Panc1 (cell line): ENCODE results near the gene ITPRIP. TPM values are rescaled to one million over a fixed set of nuclear protein-coding genes. Genes with fewer than 3 reads are reported as not detected.

Experiments
- ATAC-seq: fragments of 200-7000 bp; cut with Tn5 transposase; 2 replicates; pipeline ENCODE4 v1.9.1; 2020; ENCODE audit warnings: mild to moderate bottlenecking, moderate library complexity
- BruUV-seq: library from RNA; stranded (reverse); fragments of 400-500 nt; replicated peaks from 2 replicates; lab custom pipeline; 2021; lab: Mats Ljungman, UMichigan
- CTCF ChIA-PET: fragments of 300-600 bp; sonication (Branson Sonifier 250); formaldehyde crosslinking; loops from one replicate; lab custom pipeline; 2022; ENCODE audit warnings: antibody characterized with exemption; lab: Charles Lee
- POLR2A ChIA-PET: fragments of 300-600 bp; sonication (Branson Sonifier 250); formaldehyde crosslinking; loops from one replicate; lab custom pipeline; 2022; ENCODE audit warnings: antibody characterized with exemption; lab: Charles Lee
- DNase-seq: peaks from one replicate; pipeline ENCODE4 v3.0.0-alpha.2; 2010; ENCODE audit warnings: low read depth, low spot score
- H3K27ac ChIP-seq: 2 replicates; pipeline ENCODE4 v1.5.1; 2011; ENCODE audit warnings: mild to moderate bottlenecking, low read length, inconsistent platforms
- H3K27me3 ChIP-seq: fragments of 200-500 bp; sonication (Bioruptor generic); 2 replicates; pipeline ENCODE4 v1.6.0; 2014; ENCODE audit warnings: low read length, inconsistent platforms; ENCODE audit not compliant: control insufficient read depth, insufficient read depth
- H3K36me3 ChIP-seq: fragments of 200-500 bp; sonication (Bioruptor generic); 2 replicates; pipeline ENCODE4 v1.5.1; 2014; ENCODE audit warnings: inconsistent platforms, mild to moderate bottlenecking, low read length, moderate library complexity; ENCODE audit not compliant: control insufficient read depth, insufficient read depth
- H3K4me1 ChIP-seq: 2 replicates; pipeline ENCODE4 v1.5.1; 2011; ENCODE audit warnings: inconsistent platforms, mild to moderate bottlenecking, low read length, moderate library complexity; ENCODE audit not compliant: control insufficient read depth, insufficient read depth
- H3K4me3 ChIP-seq, 2 experiments: 2 replicates each; pipeline ENCODE4 v1.5.1; 2011 to 2012; ENCODE audit warnings: low read depth in 2 of 2, low read length in 2 of 2, mild to moderate bottlenecking in 2 of 2, inconsistent platforms in 1 of 2, moderate library complexity in 1 of 2
- H3K9me3 ChIP-seq: fragments of 200-500 bp; sonication (Bioruptor generic); 2 replicates; pipeline ENCODE4 v1.5.1; 2014; ENCODE audit warnings: low read depth, mild to moderate bottlenecking, inconsistent platforms, low read length, moderate library complexity; ENCODE audit not compliant: control insufficient read depth, insufficient read depth
- POLR2AphosphoS5 ChIP-seq: IDR thresholded peaks from 2 replicates; pipeline ENCODE4 v1.6.1; 2012; ENCODE audit warnings: mild to moderate bottlenecking, low read depth, low read length, moderate library complexity
- SIN3A ChIP-seq: IDR thresholded peaks from 2 replicates; pipeline ENCODE4 v1.6.1; 2012; ENCODE audit warnings: low read depth, mild to moderate bottlenecking, low read length, moderate library complexity, borderline replicate concordance; ENCODE audit not compliant: insufficient read depth
- TCF7L2 ChIP-seq: IDR thresholded peaks from 2 replicates; pipeline ENCODE4 v1.6.1; 2011; ENCODE audit warnings: mild to moderate bottlenecking, low read depth, low read length, inconsistent platforms
- in situ Hi-C: cut with HindIII; loops from 2 replicates; pipeline ENCODE4 v1.10.0; 2016; ENCODE audit warnings: low sequenced_read_pairs, low pct_unique_long_range_greater_than_20kb
- intact Hi-C: fragments of 100-400 bp; cut with micrococcal nuclease; formaldehyde crosslinking; loops from one replicate; pipeline ENCODE4 v1.10.0; 2022; ENCODE audit not compliant: unreplicated experiment
- total RNA-seq: library from RNA; stranded (reverse); gene quantifications from one replicate; pipeline ENCODE4 v1.2.1, GENCODE V29; 2021; ENCODE audit not compliant: unreplicated experiment
- TF ChIP-seq, protein P1 (sequence below): fragments of 450-650 bp; IDR thresholded peaks from 2 replicates; pipeline ENCODE4 v1.5.1; 2017; ENCODE audit warnings: mild to moderate bottlenecking
- TF ChIP-seq, protein P2 (sequence below), 2 experiments: IDR thresholded peaks; 2 replicates each; pipeline ENCODE4 v1.6.1; 2011 to 2012; ENCODE audit warnings: low read depth in 2 of 2, control low read depth in 1 of 2, low read length in 1 of 2, mild to moderate bottlenecking in 1 of 2, moderate library complexity in 1 of 2; ENCODE audit not compliant: insufficient read depth in 1 of 2

The ITPRIP gene
- total RNA-seq, 1 experiment from 2014 or later: 55.0 TPM

DNA sequence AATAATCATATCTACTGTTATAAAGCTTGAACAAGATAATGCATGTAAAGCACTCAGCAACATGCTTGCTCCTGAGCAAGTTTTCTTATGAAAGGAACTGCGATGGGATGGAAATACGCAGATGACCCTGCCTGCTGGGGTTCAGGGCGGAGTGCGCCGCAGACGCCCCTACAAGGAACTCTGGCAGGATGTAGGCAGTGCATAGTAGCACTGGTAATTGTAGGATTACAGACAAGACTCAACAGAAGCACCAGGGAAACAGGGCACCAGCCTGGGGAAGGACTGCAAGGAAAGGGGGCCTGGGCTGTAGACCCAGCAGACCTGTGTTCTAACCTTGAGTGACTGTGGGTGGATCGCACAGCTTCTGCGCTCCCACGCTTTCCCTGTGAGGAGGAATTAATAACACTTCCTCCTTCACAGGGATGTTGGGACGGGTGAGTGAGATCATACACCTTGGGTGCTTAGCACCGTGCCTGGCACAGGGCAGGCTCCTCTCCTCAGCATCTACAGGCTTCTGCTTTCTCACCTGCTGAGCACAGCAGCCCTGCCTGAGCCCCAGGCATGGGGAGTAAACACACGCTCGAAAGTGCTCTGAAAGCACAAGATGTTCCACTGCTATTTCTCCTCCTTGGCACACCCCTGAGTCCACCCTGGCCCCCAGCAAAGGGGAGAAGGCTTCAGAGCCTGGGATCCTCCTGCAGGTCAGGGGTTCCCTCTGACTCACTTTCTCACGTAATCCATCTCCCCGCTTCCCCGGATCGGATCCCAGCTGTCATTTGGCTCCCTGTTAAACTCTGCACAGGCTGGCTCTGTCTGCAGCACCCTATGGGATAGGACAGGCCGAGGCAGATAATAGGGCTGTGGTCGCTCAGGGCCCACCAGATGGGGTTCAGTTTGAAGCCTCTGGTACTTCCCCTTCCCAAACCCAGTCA lies 19.2 kb downstream of the ITPRIP start:
- ChIA-PET CTCF (interaction anchor here (1.0 kb wide), 1 partner anchor 34 kb away, joined by 3 read pairs; no protein-coding TSS in a partner anchor), POLR2A (no interaction called here)
- Histone ChIP-seq H3K4me1 (peaks cover 66% of the 10 kb centered on the region), H3K36me3 (peaks cover 9% of the 10 kb centered on the region), H3K9me3 (no peaks in the 10 kb centered on the region), H3K27me3 (no peaks in the 10 kb centered on the region), H3K4me3 (no peak overlapping the region), H3K27ac (peak overlapping the region; percentile 74)
- no TSS peak for BruUV-seq
- ATAC-seq (peak; percentile 26), DNase-seq (no peak)
- TF ChIP-seq POLR2AphosphoS5: no peak
- TF ChIP-seq, protein P1, sequence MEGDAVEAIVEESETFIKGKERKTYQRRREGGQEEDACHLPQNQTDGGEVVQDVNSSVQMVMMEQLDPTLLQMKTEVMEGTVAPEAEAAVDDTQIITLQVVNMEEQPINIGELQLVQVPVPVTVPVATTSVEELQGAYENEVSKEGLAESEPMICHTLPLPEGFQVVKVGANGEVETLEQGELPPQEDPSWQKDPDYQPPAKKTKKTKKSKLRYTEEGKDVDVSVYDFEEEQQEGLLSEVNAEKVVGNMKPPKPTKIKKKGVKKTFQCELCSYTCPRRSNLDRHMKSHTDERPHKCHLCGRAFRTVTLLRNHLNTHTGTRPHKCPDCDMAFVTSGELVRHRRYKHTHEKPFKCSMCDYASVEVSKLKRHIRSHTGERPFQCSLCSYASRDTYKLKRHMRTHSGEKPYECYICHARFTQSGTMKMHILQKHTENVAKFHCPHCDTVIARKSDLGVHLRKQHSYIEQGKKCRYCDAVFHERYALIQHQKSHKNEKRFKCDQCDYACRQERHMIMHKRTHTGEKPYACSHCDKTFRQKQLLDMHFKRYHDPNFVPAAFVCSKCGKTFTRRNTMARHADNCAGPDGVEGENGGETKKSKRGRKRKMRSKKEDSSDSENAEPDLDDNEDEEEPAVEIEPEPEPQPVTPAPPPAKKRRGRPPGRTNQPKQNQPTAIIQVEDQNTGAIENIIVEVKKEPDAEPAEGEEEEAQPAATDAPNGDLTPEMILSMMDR: no peak
- no peak for TF ChIP-seq SIN3A
- TF ChIP-seq TCF7L2: no peak
- TF ChIP-seq, protein P2, sequence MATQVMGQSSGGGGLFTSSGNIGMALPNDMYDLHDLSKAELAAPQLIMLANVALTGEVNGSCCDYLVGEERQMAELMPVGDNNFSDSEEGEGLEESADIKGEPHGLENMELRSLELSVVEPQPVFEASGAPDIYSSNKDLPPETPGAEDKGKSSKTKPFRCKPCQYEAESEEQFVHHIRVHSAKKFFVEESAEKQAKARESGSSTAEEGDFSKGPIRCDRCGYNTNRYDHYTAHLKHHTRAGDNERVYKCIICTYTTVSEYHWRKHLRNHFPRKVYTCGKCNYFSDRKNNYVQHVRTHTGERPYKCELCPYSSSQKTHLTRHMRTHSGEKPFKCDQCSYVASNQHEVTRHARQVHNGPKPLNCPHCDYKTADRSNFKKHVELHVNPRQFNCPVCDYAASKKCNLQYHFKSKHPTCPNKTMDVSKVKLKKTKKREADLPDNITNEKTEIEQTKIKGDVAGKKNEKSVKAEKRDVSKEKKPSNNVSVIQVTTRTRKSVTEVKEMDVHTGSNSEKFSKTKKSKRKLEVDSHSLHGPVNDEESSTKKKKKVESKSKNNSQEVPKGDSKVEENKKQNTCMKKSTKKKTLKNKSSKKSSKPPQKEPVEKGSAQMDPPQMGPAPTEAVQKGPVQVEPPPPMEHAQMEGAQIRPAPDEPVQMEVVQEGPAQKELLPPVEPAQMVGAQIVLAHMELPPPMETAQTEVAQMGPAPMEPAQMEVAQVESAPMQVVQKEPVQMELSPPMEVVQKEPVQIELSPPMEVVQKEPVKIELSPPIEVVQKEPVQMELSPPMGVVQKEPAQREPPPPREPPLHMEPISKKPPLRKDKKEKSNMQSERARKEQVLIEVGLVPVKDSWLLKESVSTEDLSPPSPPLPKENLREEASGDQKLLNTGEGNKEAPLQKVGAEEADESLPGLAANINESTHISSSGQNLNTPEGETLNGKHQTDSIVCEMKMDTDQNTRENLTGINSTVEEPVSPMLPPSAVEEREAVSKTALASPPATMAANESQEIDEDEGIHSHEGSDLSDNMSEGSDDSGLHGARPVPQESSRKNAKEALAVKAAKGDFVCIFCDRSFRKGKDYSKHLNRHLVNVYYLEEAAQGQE (IDR thresholded peaks at IDR 0.05; ENCODE audit: insufficient read depth in 1 of 2, low read depth in 2 of 2, low read length in 1 of 2): no peak
- intact Hi-C loops (no loop called here), in situ Hi-C loops (no loop called here)

DNA sequence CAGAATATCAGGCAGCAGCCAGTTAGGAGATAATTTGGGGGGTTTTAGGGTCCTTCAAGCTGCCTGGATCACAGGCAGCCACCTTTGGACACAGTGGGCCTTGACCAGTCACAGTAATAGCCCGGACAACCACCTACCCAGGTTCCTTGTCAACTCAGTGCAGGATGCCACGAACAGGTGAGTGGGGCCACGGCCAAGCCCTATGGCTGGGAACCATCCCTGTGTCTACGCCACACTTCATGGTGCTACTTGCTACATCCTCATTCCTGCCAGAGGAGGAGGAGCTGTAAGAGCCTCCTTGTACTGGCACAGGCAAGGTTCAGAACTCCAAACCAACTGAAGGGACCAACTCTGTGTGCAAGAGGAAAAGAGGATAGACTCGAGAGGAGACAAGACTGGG lies 19.9 kb downstream of the ITPRIP start:
- Histone ChIP-seq H3K36me3 (peaks cover 13% of the 10 kb centered on the region), H3K9me3 (no peaks in the 10 kb centered on the region), H3K4me1 (peaks cover 58% of the 10 kb centered on the region), H3K4me3 (no peak overlapping the region), H3K27ac (peak overlapping the region; percentile 72; the same call in 1 of the 2 replicates), H3K27me3 (no peaks in the 10 kb centered on the region)
- TF ChIP-seq, protein P2 (IDR thresholded peaks at IDR 0.05; ENCODE audit: insufficient read depth in 1 of 2, low read depth in 2 of 2, low read length in 1 of 2): no peak
- TF ChIP-seq, protein P1: no peak
- TF ChIP-seq TCF7L2: no peak
- intact Hi-C loops (no loop called here), in situ Hi-C loops (no loop called here)
- ChIA-PET CTCF (interaction anchor here (0.7 to 1.0 kb wide), 2 partner anchors 32 to 35 kb away, joined by 3 read pairs; no protein-coding TSS in a partner anchor), POLR2A (no interaction called here)
- ATAC-seq: no peak
- no peak for DNase-seq
- no TSS peak for BruUV-seq
